Posterior cingulate gyrus (tissue), 11 donors: ENCODE data around the gene SYNJ1.
"Not testable (repeated sequence)": the region's sequence is repeated elsewhere in the genome, so short reads cannot be mapped to it uniquely, and the experiment has no call there.

Experiments
- DNase-seq, 10 donors: peaks; one replicate each; pipeline versions ENCODE4 v3.0.0 to v3.0.0-alpha.2; 2020 to 2021; ENCODE audit warnings: mixed read lengths in 3 of 10
- intact Hi-C: fragments of 100-400 bp; cut with DNase I; formaldehyde crosslinking; loops from one replicate; pipeline ENCODE4 v1.15.1; 2023

SYNJ1 gene

GRCh38 chr21:32626621-32627196 lies 101.1 kb downstream of the SYNJ1 start:
- intact Hi-C loops, result no loop called here
- no peak for DNase-seq

- DNase-seq, intact Hi-C loops: not testable (repeated sequence)
Measured at GRCh38 chr21:32618218-32618617, 109.6 kb downstream of the SYNJ1 start.

- intact Hi-C loops, result no loop called here
Measured at GRCh38 chr21:32613436-32614043, 114.3 kb downstream of the SYNJ1 start.

GRCh38 chr21:32612999-32613337 lies 114.8 kb downstream of the SYNJ1 start:
- intact Hi-C loops, result no loop called here
- DNase-seq, result no peak

More at GRCh38 chr21:32613436-32614043, 114.3 kb downstream of the SYNJ1 start:
- DNase-seq, result no peak

- DNase-seq, result peak; percentile 83 to 98 (median 92)
- intact Hi-C loops, result no loop called here
Measured at GRCh38 chr21:32612075-32612998, 115.5 kb downstream of the SYNJ1 start, which contains the start of gene CFAP298. Gene CFAP298, minus strand, starts transcription at chr21:32612377. Its CDS starts 134 bp downstream, at chr21:32612243.

GRCh38 chr21:32611471-32611997 lies 116.3 kb downstream of the SYNJ1 start:
- DNase-seq, result no peak
- intact Hi-C loops, result no loop called here

- intact Hi-C loops, DNase-seq: not testable (repeated sequence)
Measured at GRCh38 chr21:32610940-32611339, 116.9 kb downstream of the SYNJ1 start.

GRCh38 chr21:32608851-32609250 lies 119.0 kb downstream of the SYNJ1 start:
- intact Hi-C loops, result no loop called here

GRCh38 chr21:32605469-32605868 lies 122.3 kb downstream of the SYNJ1 start:
- intact Hi-C loops, result no loop called here

More at GRCh38 chr21:32608851-32609250, 119.0 kb downstream of the SYNJ1 start:
- no peak for DNase-seq

GRCh38 chr21:32604464-32604863 lies 123.3 kb downstream of the SYNJ1 start:
- DNase-seq, result peak in 1 of 10 donors; percentile 26
- intact Hi-C loops, result no loop called here

More at GRCh38 chr21:32605469-32605868, 122.3 kb downstream of the SYNJ1 start:
- DNase-seq, result no peak

GRCh38 chr21:32603131-32603530 lies 124.7 kb downstream of the SYNJ1 start:
- no peak for DNase-seq
- intact Hi-C loops, result no loop called here

- DNase-seq, result peak in 2 of 10 donors; percentile 29 to 69
- intact Hi-C loops, result no loop called here
Measured at GRCh38 chr21:32602099-32602498, 125.7 kb downstream of the SYNJ1 start.

- DNase-seq, result peak in 1 of 10 donors; percentile 68
- intact Hi-C loops, result no loop called here
Measured at GRCh38 chr21:32599526-32599925, 128.3 kb downstream of the SYNJ1 start.

- intact Hi-C loops, result no loop called here
Measured at GRCh38 chr21:32599091-32599490, 128.7 kb downstream of the SYNJ1 start.

GRCh38 chr21:32597205-32597604 lies 130.6 kb downstream of the SYNJ1 start:
- peak in 1 of 10 donors; percentile 52 for DNase-seq
- intact Hi-C loops, result no loop called here

More at GRCh38 chr21:32599091-32599490, 128.7 kb downstream of the SYNJ1 start:
- no peak for DNase-seq

GRCh38 chr21:32595431-32595830 lies 132.4 kb downstream of the SYNJ1 start:
- intact Hi-C loops, result no loop called here

GRCh38 chr21:32593690-32594089 lies 134.1 kb downstream of the SYNJ1 start:
- intact Hi-C loops, result no loop called here
- no peak for DNase-seq

More at GRCh38 chr21:32595431-32595830, 132.4 kb downstream of the SYNJ1 start:
- DNase-seq, result peak in 1 of 10 donors; percentile 60

- intact Hi-C loops, result no loop called here
Measured at GRCh38 chr21:32592929-32593502, 134.8 kb downstream of the SYNJ1 start.

GRCh38 chr21:32590130-32590529 lies 137.7 kb downstream of the SYNJ1 start:
- peak in 1 of 10 donors; percentile 49 for DNase-seq

More at GRCh38 chr21:32592929-32593502, 134.8 kb downstream of the SYNJ1 start:
- DNase-seq, result peak in 1 of 10 donors; percentile 39

GRCh38 chr21:32587651-32588050 lies 140.2 kb downstream of the SYNJ1 start:
- intact Hi-C loops, result no loop called here
- no peak for DNase-seq

More at GRCh38 chr21:32590130-32590529, 137.7 kb downstream of the SYNJ1 start:
- intact Hi-C loops, result no loop called here
